OCI-LY1 (cell line): ENCODE measurements around the gene SLAMF8.

Experiments used
- H2AFZ ChIP-seq: fragments of 200-600 bp; sonication (generic), shearing (Covaris generic); 2 replicates; pipeline ENCODE4 v1.6.0; 2014; ENCODE audit warnings: antibody characterized with exemption, mild to moderate bottlenecking, low read length
- H3F3A ChIP-seq: fragments of 200-600 bp; sonication (generic), shearing (Covaris generic); 2 replicates; pipeline ENCODE4 v1.6.0; 2014; ENCODE audit warnings: mild to moderate bottlenecking, antibody characterized with exemption, low read length, moderate library complexity; ENCODE audit not compliant: insufficient read depth
- H3K27ac ChIP-seq: fragments of 200-600 bp; sonication (generic); 2 replicates; pipeline ENCODE4 v1.5.1; 2014; ENCODE audit warnings: low read length, mixed run types, mild to moderate bottlenecking, low read depth; ENCODE audit not compliant: poor library complexity, severe bottlenecking
- H3K27me3 ChIP-seq: fragments of 200-600 bp; sonication (generic); 2 replicates; pipeline ENCODE4 v1.6.0; 2014; ENCODE audit warnings: antibody characterized with exemption, mild to moderate bottlenecking, low read length, moderate library complexity; ENCODE audit not compliant: insufficient read depth
- H3K36me3 ChIP-seq: fragments of 200-600 bp; sonication (generic); 2 replicates; pipeline ENCODE4 v1.6.1; 2014; ENCODE audit warnings: mild to moderate bottlenecking, antibody characterized with exemption, low read length, moderate library complexity, mixed read lengths; ENCODE audit not compliant: insufficient read depth
- H3K4me1 ChIP-seq: fragments of 200-600 bp; sonication (generic); 2 replicates; pipeline ENCODE4 v1.5.1; 2014; ENCODE audit warnings: mild to moderate bottlenecking, low read length, moderate library complexity; ENCODE audit not compliant: insufficient read depth, severe bottlenecking
- H3K4me2 ChIP-seq: fragments of 200-600 bp; sonication (generic), shearing (Covaris generic); 2 replicates; pipeline ENCODE4 v1.6.1; 2014; ENCODE audit warnings: low read length
- H3K4me3 ChIP-seq: fragments of 200-600 bp; sonication (generic); 2 replicates; pipeline ENCODE4 v1.5.1; 2014; ENCODE audit warnings: low read length, low read depth, mild to moderate bottlenecking, mixed read lengths; ENCODE audit not compliant: poor library complexity, severe bottlenecking
- H3K79me2 ChIP-seq: fragments of 200-600 bp; shearing (Covaris generic); 2 replicates; pipeline ENCODE4 v1.6.1; 2016; ENCODE audit warnings: mixed run types, low read length, mixed read lengths; ENCODE audit not compliant: insufficient read depth
- H3K9ac ChIP-seq: fragments of 200-600 bp; sonication (generic), shearing (Covaris generic); 2 replicates; pipeline ENCODE4 v1.6.1; 2014; ENCODE audit warnings: mild to moderate bottlenecking, low read length, mixed read lengths
- H3K9me2 ChIP-seq: fragments of 200-600 bp; sonication (generic), shearing (Covaris generic); 2 replicates; pipeline ENCODE4 v1.6.1; 2014; ENCODE audit warnings: low read depth, mild to moderate bottlenecking, low read length, mixed read lengths
- H3K9me3 ChIP-seq: fragments of 200-600 bp; shearing (Covaris generic); 2 replicates; pipeline ENCODE4 v1.6.1; 2014; ENCODE audit warnings: low read length, mixed read lengths
- H4K20me1 ChIP-seq: fragments of 200-600 bp; sonication (generic), shearing (Covaris generic); 2 replicates; pipeline ENCODE4 v1.6.0; 2016; ENCODE audit warnings: mild to moderate bottlenecking, low read length; ENCODE audit not compliant: insufficient read depth
- CTCF ChIP-seq: fragments of 200-600 bp; sonication (generic), shearing (Covaris generic); IDR thresholded peaks from 2 replicates; pipeline ENCODE4 v1.5.1; 2017; ENCODE audit warnings: mild to moderate bottlenecking, antibody characterized with exemption, low read length, moderate library complexity, mixed read lengths
- EZH2 ChIP-seq: fragments of 200-600 bp; sonication (generic), shearing (Covaris generic); IDR thresholded peaks from 2 replicates; pipeline ENCODE4 v1.8.0; 2017; ENCODE audit warnings: borderline replicate concordance, mixed run types, mild to moderate bottlenecking, antibody characterized with exemption, low read length, moderate library complexity, mixed read lengths

The SLAMF8 gene

GRCh38 chr1:159826441-159827101 is at the start of gene SLAMF8:
Gene SLAMF8 (plus strand): TSS chr1:159826873. CDS start chr1:159826899, 26 bp downstream.
- Histone ChIP-seq H3K27ac (no peak within 1 kb of the TSS), H3K4me3 (no peak within 1 kb of the TSS), H3K9me3 (no peaks in the 10 kb centered on the region), H3K36me3 (no peaks in the 10 kb centered on the region), H3K9ac (no peak within 1 kb of the TSS), H3K79me2 (no peaks in the 10 kb centered on the region), H4K20me1 (no peaks in the 10 kb centered on the region), H3K9me2 (no peaks in the 10 kb centered on the region), H3K4me1 (no peaks in the 10 kb centered on the region), H2AFZ (no peak within 1 kb of the TSS), H3K4me2 (no peak within 1 kb of the TSS), H3K27me3 (peaks cover 6% of the 10 kb centered on the region; the same call in 1 of the 2 replicates), H3F3A (no peaks in the 10 kb centered on the region)
- TF ChIP-seq CTCF (no peak), EZH2 (no peak)

- no peak overlapping the region for H3K4me2 ChIP-seq
- H3K9me2 ChIP-seq, result no peaks in the 10 kb centered on the region
- no peaks in the 10 kb centered on the region for H4K20me1 ChIP-seq
- no peak overlapping the region for H2AFZ ChIP-seq
- no peaks in the 10 kb centered on the region for H3K4me1 ChIP-seq
- no peak overlapping the region for H3K4me3 ChIP-seq
- no peaks in the 10 kb centered on the region for H3K79me2 ChIP-seq
- H3F3A ChIP-seq, result no peaks in the 10 kb centered on the region
- no peak overlapping the region for H3K27ac ChIP-seq
- H3K9ac ChIP-seq, result no peak overlapping the region
- no peaks in the 10 kb centered on the region for H3K36me3 ChIP-seq
- H3K9me3 ChIP-seq, result no peaks in the 10 kb centered on the region
- TF ChIP-seq EZH2 (no peak), CTCF (no peak)
- no peaks in the 10 kb centered on the region for H3K27me3 ChIP-seq
These were observed 48.4 kb upstream of the SLAMF8 start for GRCh38 chr1:159778266-159778665.

- Histone ChIP-seq H3F3A (no peaks in the 10 kb centered on the region), H3K27ac (no peak overlapping the region), H3K4me1 (no peaks in the 10 kb centered on the region), H4K20me1 (no peaks in the 10 kb centered on the region), H3K9me3 (no peaks in the 10 kb centered on the region), H3K9ac (no peak overlapping the region), H3K4me3 (no peak overlapping the region), H3K36me3 (no peaks in the 10 kb centered on the region), H2AFZ (no peak overlapping the region), H3K9me2 (no peaks in the 10 kb centered on the region), H3K4me2 (no peak overlapping the region), H3K27me3 (no peaks in the 10 kb centered on the region), H3K79me2 (no peaks in the 10 kb centered on the region)
- TF ChIP-seq CTCF, result no peak
- TF ChIP-seq EZH2, result no peak
These were observed 47.2 kb upstream of the SLAMF8 start for GRCh38 chr1:159779403-159779851.
